ENCODE results near the gene GRIA1.

GRIA1 gene

GRCh38 chr5:153610811-153611210 is 120.3 kb downstream of the GRIA1 start:
- DNase-seq (ENCODE audit: low read depth in 2 of 2), result no peak

- DNase-seq (ENCODE audit: low read depth in 2 of 2), result no peak
Observed at GRCh38 chr5:153613144-153613543, 122.7 kb downstream of the GRIA1 start.

GRCh38 chr5:153613672-153614071 is 123.2 kb downstream of the GRIA1 start:
- DNase-seq (ENCODE audit: low read depth in 2 of 2), result no peak

- DNase-seq (ENCODE audit: low read depth in 2 of 2), result no peak
Observed at GRCh38 chr5:153617190-153617589, 126.7 kb downstream of the GRIA1 start.

GRCh38 chr5:153618307-153618706 is 127.8 kb downstream of the GRIA1 start:
- no peak for DNase-seq (ENCODE audit: low read depth in 2 of 2)

GRCh38 chr5:153618867-153619266 is 128.4 kb downstream of the GRIA1 start:
- DNase-seq (ENCODE audit: low read depth in 2 of 2), result no peak

- DNase-seq (ENCODE audit: low read depth in 2 of 2), result no peak
Observed at GRCh38 chr5:153619771-153620170, 129.3 kb downstream of the GRIA1 start.

- no peak for DNase-seq (ENCODE audit: low read depth in 2 of 2)
Observed at GRCh38 chr5:153623124-153623523, 132.7 kb downstream of the GRIA1 start.

- DNase-seq (ENCODE audit: low read depth in 2 of 2), result no peak
Observed at GRCh38 chr5:153623751-153624450, 133.4 kb downstream of the GRIA1 start.

GRCh38 chr5:153624451-153624765 is 133.9 kb downstream of the GRIA1 start:
- DNase-seq (ENCODE audit: low read depth in 2 of 2), result no peak

GRCh38 chr5:153625826-153626354 is 135.4 kb downstream of the GRIA1 start:
- no peak for DNase-seq (ENCODE audit: low read depth in 2 of 2)

GRCh38 chr5:153626836-153627235 is 136.4 kb downstream of the GRIA1 start:
- DNase-seq (ENCODE audit: low read depth in 2 of 2), result no peak

GRCh38 chr5:153629027-153629895 is 138.8 kb downstream of the GRIA1 start:
- no peak for DNase-seq (ENCODE audit: low read depth in 2 of 2)

- DNase-seq (ENCODE audit: low read depth in 2 of 2), result no peak
Observed at GRCh38 chr5:153630546-153630945, 140.1 kb downstream of the GRIA1 start.

- no peak for DNase-seq (ENCODE audit: low read depth in 2 of 2)
Observed at GRCh38 chr5:153632748-153633290, 142.3 kb downstream of the GRIA1 start.

- DNase-seq (ENCODE audit: low read depth in 2 of 2), result no peak
Observed at GRCh38 chr5:153636670-153637451, 146.4 kb downstream of the GRIA1 start.

GRCh38 chr5:153640293-153640692 is 149.8 kb downstream of the GRIA1 start:
- no peak for DNase-seq (ENCODE audit: low read depth in 2 of 2)

- no peak for DNase-seq (ENCODE audit: low read depth in 2 of 2)
Observed at GRCh38 chr5:153641183-153641688, 150.8 kb downstream of the GRIA1 start.

GRCh38 chr5:153654504-153655200 is 164.2 kb downstream of the GRIA1 start:
- DNase-seq (ENCODE audit: low read depth in 2 of 2), result no peak

- DNase-seq (ENCODE audit: low read depth in 2 of 2), result no peak
Observed at GRCh38 chr5:153655201-153655510, 164.7 kb downstream of the GRIA1 start.

- DNase-seq (ENCODE audit: low read depth in 2 of 2), result no peak
Observed at GRCh38 chr5:153658149-153658548, 167.7 kb downstream of the GRIA1 start.
